ENCODE measurements around the gene C5orf47. TPM values are rescaled to one million over a fixed set of nuclear protein-coding genes. Genes with fewer than 3 reads are reported as not detected.

Gene C5orf47, protein sequence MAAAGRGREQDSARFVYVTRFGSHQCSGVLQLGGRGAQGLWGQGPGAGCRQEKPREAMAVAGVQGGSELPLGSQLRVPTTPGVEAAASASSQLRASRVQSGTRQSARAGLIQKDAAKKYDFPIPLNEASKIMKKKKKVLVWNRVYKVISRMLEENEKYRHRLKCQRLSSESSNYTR
- not detected in 2 replicates for total RNA-seq (ENCODE audit: low replicate concordance)

DNA sequence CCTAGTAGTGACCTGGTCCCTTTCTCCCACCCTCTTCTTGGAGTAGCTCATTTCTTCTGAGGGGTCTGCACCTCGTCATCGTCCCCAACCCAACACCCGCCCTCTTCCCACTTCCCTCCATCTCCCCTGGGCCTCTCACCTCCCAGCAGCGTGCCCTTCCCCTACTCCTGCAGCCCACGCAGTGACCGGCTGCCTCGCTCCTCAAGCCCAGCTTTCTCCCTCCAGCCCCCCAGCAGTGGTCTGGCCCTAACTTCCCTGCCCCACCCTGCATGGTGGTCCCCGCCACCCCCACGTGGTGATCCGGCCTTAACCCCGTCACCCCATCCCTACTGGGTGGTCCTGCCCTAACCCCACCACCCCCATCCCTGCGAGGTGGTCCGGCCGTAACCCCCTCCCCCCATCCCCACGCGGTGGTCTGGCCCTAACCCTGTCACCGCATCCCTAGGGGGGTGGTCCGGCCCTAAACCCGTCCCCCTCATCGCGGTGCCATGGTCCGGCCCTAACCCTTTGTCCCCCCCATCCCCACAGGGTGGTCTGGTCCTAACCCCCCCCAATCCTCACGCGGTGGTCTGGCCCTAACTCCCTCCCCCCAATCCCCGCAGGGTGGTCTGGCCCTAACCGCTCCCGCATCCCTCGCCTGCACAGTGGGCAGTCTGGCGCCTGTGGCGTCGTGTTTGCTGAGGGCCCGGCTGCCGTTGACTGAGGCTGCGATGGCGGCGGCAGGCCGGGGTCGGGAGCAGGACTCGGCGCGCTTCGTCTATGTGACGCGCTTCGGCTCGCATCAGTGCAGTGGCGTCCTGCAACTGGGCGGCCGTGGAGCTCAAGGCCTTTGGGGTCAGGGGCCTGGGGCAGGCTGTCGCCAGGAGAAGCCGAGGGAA is at the start of gene C5orf47:
TSS of gene C5orf47 (plus strand) at position 617 of the 878 bp plus-strand sequence. CDS start at position 711, 94 bp downstream.
- DNase-seq (ENCODE audit: low read depth) = no peak
- no peak within 1 kb of the TSS for H3K4me3 ChIP-seq (ENCODE audit: low read depth, low read length)
- TF ChIP-seq, protein P1, sequence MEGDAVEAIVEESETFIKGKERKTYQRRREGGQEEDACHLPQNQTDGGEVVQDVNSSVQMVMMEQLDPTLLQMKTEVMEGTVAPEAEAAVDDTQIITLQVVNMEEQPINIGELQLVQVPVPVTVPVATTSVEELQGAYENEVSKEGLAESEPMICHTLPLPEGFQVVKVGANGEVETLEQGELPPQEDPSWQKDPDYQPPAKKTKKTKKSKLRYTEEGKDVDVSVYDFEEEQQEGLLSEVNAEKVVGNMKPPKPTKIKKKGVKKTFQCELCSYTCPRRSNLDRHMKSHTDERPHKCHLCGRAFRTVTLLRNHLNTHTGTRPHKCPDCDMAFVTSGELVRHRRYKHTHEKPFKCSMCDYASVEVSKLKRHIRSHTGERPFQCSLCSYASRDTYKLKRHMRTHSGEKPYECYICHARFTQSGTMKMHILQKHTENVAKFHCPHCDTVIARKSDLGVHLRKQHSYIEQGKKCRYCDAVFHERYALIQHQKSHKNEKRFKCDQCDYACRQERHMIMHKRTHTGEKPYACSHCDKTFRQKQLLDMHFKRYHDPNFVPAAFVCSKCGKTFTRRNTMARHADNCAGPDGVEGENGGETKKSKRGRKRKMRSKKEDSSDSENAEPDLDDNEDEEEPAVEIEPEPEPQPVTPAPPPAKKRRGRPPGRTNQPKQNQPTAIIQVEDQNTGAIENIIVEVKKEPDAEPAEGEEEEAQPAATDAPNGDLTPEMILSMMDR (IDR thresholded peaks at IDR 0.05; ENCODE audit: insufficient read depth, low read length) = no peak

GRCh38 chr5:173940269-173940668 is 48.7 kb upstream of the C5orf47 start:
- peak; percentile 24 for DNase-seq (ENCODE audit: low read depth)
- TF ChIP-seq, protein P1 (IDR thresholded peaks at IDR 0.05; ENCODE audit: insufficient read depth, low read length) = no peak

DNA sequence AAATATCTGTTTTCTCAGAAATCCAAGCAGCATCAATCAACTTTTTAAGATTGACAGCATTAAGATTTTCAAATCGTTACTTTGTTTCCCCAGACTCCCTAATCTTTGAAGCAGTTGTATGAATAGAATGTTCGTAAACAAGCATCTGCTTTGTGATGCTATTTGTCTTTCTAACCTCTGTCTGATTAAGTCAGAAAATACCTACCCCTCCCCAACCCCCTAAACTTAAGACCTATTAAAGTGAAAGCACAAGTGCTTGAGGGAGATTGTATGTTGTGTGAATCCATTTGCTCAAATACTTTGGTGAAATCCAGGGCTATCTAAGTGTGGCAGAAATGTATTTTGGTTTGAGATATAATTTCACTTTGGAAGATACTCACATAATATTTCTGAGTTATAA is 47.9 kb upstream of the C5orf47 start:
- no peak overlapping the region for H3K4me3 ChIP-seq (ENCODE audit: low read depth, low read length)
- DNase-seq (ENCODE audit: low read depth) = no peak
- TF ChIP-seq, protein P1 (IDR thresholded peaks at IDR 0.05; ENCODE audit: insufficient read depth, low read length) = no peak

More at GRCh38 chr5:173940269-173940668, 48.7 kb upstream of the C5orf47 start:
- H3K4me3 ChIP-seq (ENCODE audit: low read depth, low read length) = no peak overlapping the region

DNA sequence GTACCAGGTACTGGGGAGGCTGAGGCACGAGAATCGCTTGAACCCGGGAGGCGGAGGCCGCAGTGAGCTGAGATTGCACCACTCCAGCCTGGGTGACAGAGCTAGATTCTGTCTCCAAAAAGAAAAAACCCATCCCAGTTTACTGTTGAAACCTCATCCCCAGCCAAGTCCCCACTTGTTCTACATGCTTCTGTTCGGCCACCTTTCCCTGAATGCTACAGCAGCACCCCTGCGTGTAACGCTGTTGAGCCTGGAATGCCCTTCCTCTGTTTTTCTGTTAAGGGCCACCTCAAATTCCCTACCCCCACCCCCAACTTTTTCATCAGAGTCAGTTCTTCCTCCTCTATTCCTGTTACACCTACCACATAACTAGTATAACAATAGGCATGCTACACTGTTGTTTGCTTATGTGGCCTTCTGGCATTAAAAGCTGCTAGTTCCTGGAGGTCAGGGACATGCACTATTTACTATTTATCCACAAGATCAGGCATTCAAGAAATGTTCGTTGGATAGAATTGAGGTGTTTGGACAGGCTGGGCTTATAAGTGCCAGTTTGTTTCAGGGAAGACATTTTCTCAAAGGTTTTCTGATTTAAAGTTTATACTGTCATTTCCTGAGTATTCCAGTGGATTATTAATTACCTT is 47.1 kb upstream of the C5orf47 start:
- TF ChIP-seq, protein P1 (IDR thresholded peaks at IDR 0.05; ENCODE audit: insufficient read depth, low read length) = no peak
- no peak for DNase-seq (ENCODE audit: low read depth)

GRCh38 chr5:173944511-173944910 is 44.5 kb upstream of the C5orf47 start:
- DNase-seq (ENCODE audit: low read depth) = no peak
- TF ChIP-seq, protein P1 (IDR thresholded peaks at IDR 0.05; ENCODE audit: insufficient read depth, low read length) = no peak
- H3K4me3 ChIP-seq (ENCODE audit: low read depth, low read length) = no peak overlapping the region

More for the DNA sequence above, 47.1 kb upstream of the C5orf47 start:
- H3K4me3 ChIP-seq (ENCODE audit: low read depth, low read length) = no peak overlapping the region

DNA sequence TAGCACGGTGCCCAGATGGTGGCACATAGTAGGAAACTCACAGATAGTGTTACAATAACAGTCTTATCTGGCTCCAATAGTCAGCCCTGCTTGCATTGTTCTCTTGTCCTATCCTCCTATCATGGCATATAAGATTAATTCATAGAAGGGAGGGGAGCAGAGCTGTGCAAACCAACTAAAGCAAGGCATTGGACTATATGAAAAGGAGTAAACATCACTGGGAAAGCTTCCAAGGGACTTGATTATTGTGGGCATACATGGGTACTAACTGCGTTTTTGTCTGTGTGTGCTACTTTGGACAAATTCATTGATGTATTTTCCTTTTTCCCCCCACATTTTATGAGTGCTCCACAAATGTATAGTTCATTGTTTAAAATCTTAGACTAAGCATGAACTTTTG is 43.8 kb upstream of the C5orf47 start:
- TF ChIP-seq, protein P1 (IDR thresholded peaks at IDR 0.05; ENCODE audit: insufficient read depth, low read length) = no peak
- no peak overlapping the region for H3K4me3 ChIP-seq (ENCODE audit: low read depth, low read length)
- no peak for DNase-seq (ENCODE audit: low read depth)

All from fibroblast of the aortic adventitia (primary cell).